Naive thymus-derived CD4-positive, alpha-beta T cell (primary cell): ENCODE results near the gene DCAKD. TPM values are rescaled to one million over a fixed set of nuclear protein-coding genes. Genes with fewer than 3 reads are reported as not detected.

Experiments used
- ATAC-seq: fragments of 150-1000 bp; cut with Tn5 transposase; 2 replicates; pipeline ENCODE4 v1.10.0; 2021; ENCODE audit warnings: mild to moderate bottlenecking, moderate library complexity
- CTCF ChIA-PET: fragments of 350-600 bp; sonication (Branson Sonifier 250); formaldehyde crosslinking; loops from one replicate; lab custom pipeline; 2021; ENCODE audit warnings: antibody characterized with exemption; lab: Charles Lee
- POLR2A ChIA-PET: fragments of 350-600 bp; sonication (Branson Sonifier 250); formaldehyde crosslinking; loops from one replicate; lab custom pipeline; 2021; ENCODE audit warnings: antibody characterized with exemption, inconsistent platforms; lab: Charles Lee
- DNase-seq, 9 donors: peaks; one replicate each; pipeline versions ENCODE4 v3.0.0 to v3.0.0-alpha.2; 2020 to 2022; ENCODE audit warnings: mixed read lengths in 1 of 9
- H3K27ac ChIP-seq: one replicate; pipeline ENCODE4 v1.7.0; 2013; ENCODE audit warnings: mild to moderate bottlenecking, low read depth, low read length, moderate library complexity
- H3K27me3 ChIP-seq, 2 donors: one replicate each; pipeline ENCODE4 v1.7.0; 2013; ENCODE audit warnings: low read length in 2 of 2, mild to moderate bottlenecking in 2 of 2, moderate library complexity in 2 of 2; ENCODE audit not compliant: control insufficient read depth in 2 of 2, insufficient read depth in 2 of 2
- H3K36me3 ChIP-seq, 3 experiments: 1 replicate in 2 of 3; 2 replicates in 1 of 3; pipeline ENCODE4 v1.7.0; 2013; ENCODE audit warnings: low read length in 3 of 3, mild to moderate bottlenecking in 3 of 3, moderate library complexity in 1 of 3; ENCODE audit not compliant: insufficient read depth in 3 of 3, control insufficient read depth in 2 of 3
- H3K4me1 ChIP-seq, 2 donors: one replicate each; pipeline ENCODE4 v1.7.0; 2013; ENCODE audit warnings: low read length in 2 of 2, mild to moderate bottlenecking in 2 of 2, moderate library complexity in 1 of 2; ENCODE audit not compliant: control insufficient read depth in 2 of 2, insufficient read depth in 2 of 2
- H3K4me3 ChIP-seq: 2 replicates; pipeline ENCODE4 v1.7.0; 2013; ENCODE audit warnings: mild to moderate bottlenecking, low read length
- H3K9me3 ChIP-seq, 3 experiments: 1 replicate in 2 of 3; 2 replicates in 1 of 3; pipeline ENCODE4 v1.7.0; 2013; ENCODE audit warnings: low read length in 3 of 3; ENCODE audit not compliant: control insufficient read depth in 2 of 3
- H3K27ac Mint-ChIP-seq, 9 donors: one replicate each; pipeline ENCODE4 v1.8.0; 2020 to 2022; ENCODE audit warnings: mixed read lengths in 9 of 9, mild to moderate bottlenecking in 8 of 9, moderate library complexity in 5 of 9, inconsistent platforms in 2 of 9
- H3K27me3 Mint-ChIP-seq, 5 donors: one replicate each; pipeline ENCODE4 v1.8.0; 2021 to 2022; ENCODE audit warnings: mixed read lengths in 5 of 5, mild to moderate bottlenecking in 1 of 5
- H3K36me3 Mint-ChIP-seq, 5 donors: one replicate each; pipeline ENCODE4 v1.8.0; 2020 to 2022; ENCODE audit warnings: mixed read lengths in 5 of 5, mild to moderate bottlenecking in 3 of 5, inconsistent platforms in 1 of 5
- H3K4me1 Mint-ChIP-seq, 7 donors: one replicate each; pipeline ENCODE4 v1.8.0; 2020 to 2022; ENCODE audit warnings: mixed read lengths in 7 of 7, mild to moderate bottlenecking in 3 of 7, inconsistent platforms in 1 of 7
- H3K4me3 Mint-ChIP-seq, 10 donors: one replicate each; pipeline ENCODE4 v1.8.0; 2020 to 2022; ENCODE audit warnings: mild to moderate bottlenecking in 10 of 10, mixed read lengths in 10 of 10, moderate library complexity in 6 of 10, inconsistent platforms in 2 of 10
- H3K9me3 Mint-ChIP-seq, 11 donors: one replicate each; pipeline ENCODE4 v1.8.0; 2020 to 2022; ENCODE audit warnings: mixed read lengths in 11 of 11, mild to moderate bottlenecking in 4 of 11, inconsistent platforms in 1 of 11, moderate library complexity in 1 of 11
- intact Hi-C, 2 donors: fragments of 100-400 bp; cut with micrococcal nuclease; formaldehyde crosslinking; loops; one replicate each; pipeline ENCODE4 v1.15.1; 2023
- polyA plus RNA-seq, 2 donors: library from polyadenylated mRNA; unstranded; fragments of 300-500 nt; fragmentation: Illumina TruSeq; gene quantifications; one replicate each; pipeline ENCODE4 v1.2.3, GENCODE V29; 2021
- total RNA-seq, 6 experiments: library from RNA in 5 of 6; stranded (reverse) in 5 of 6; gene quantifications; 1 replicate in 5 of 6; 2 replicates in 1 of 6; pipeline ENCODE4 v1.2.3 and lab custom pipeline; 2021 to 2026

The DCAKD gene
- total and polyA plus RNA-seq, 7 experiments from 2014 or later: 14.2 to 36.8 (median 27.6) TPM

- Mint-ChIP-seq H3K9me3 (no peaks in the 10 kb centered on the region), H3K4me3 (no peak overlapping the region), H3K36me3 (peaks cover 0 to 11% (median 5%) of the 10 kb centered on the region in 5 donors), H3K4me1 (peaks cover 17 to 38% (median 25%) of the 10 kb centered on the region in 7 donors), H3K27me3 (no peaks in the 10 kb centered on the region), H3K27ac (peak overlapping the region in 2 of 9 donors; percentile 15 to 59)
- CTCF ChIA-PET: interaction anchor here (0.7 kb wide), 2 partner anchors 17 to 46 kb away, joined by 3 to 4 read pairs; no protein-coding TSS in a partner anchor
- Histone ChIP-seq H3K4me3 (no peak overlapping the region), H3K9me3 (no peaks in the 10 kb centered on the region), H3K4me1 (no peaks in the 10 kb centered on the region), H3K36me3 (peaks cover 0 to 11% (median 4%) of the 10 kb centered on the region in 3 experiments), H3K27ac (no peak overlapping the region), H3K27me3 (no peaks in the 10 kb centered on the region)
- intact Hi-C loops: no loop called here
- POLR2A ChIA-PET: no interaction called here
- DNase-seq: no peak
- ATAC-seq: no peak
These were observed 12.5 kb downstream of the DCAKD start for GRCh38 chr17:45038728-45039634.

DNA sequence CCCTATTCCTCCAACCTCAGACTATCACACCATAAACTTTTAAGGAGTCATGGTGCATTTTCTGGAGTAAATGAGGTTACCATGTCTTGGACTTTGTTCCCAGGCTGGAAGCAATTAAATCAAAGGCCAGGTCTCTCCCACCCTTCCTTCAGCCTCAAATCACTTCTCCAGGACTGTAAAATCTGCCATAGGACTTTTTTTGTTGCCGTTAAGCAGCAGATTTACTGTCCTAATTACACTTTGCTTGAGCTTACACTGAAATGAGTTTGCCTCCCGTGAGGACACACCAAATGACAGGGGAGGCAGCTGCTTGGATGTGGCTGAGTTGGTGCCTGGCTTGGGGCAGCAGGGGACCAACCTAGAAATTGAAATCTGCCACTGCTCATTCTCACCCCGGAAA, 14.7 kb downstream of the DCAKD start:
- Mint-ChIP-seq H3K4me1 (peaks cover 0 to 17% (median 6%) of the 10 kb centered on the region in 7 donors), H3K9me3 (no peaks in the 10 kb centered on the region)

GRCh38 chr17:45035848-45036247, 15.6 kb downstream of the DCAKD start:
- Histone ChIP-seq H3K4me3 (no peak overlapping the region), H3K27ac (no peak overlapping the region), H3K36me3 (peaks cover 0 to 42% (median 5%) of the 10 kb centered on the region in 3 experiments), H3K27me3 (no peaks in the 10 kb centered on the region), H3K9me3 (no peaks in the 10 kb centered on the region), H3K4me1 (no peaks in the 10 kb centered on the region)
- CTCF ChIA-PET: no interaction called here
- POLR2A ChIA-PET: interaction anchor here (0.7 kb wide), 1 partner anchor 446 kb away, joined by 3 read pairs; no protein-coding TSS in a partner anchor
- intact Hi-C loops: no loop called here
- Mint-ChIP-seq H3K4me3 (no peak overlapping the region), H3K27ac (no peak overlapping the region), H3K27me3 (no peaks in the 10 kb centered on the region), H3K4me1 (peaks cover 0 to 17% (median 6%) of the 10 kb centered on the region in 7 donors), H3K36me3 (peaks cover 5 to 28% (median 16%) of the 10 kb centered on the region in 5 donors), H3K9me3 (no peaks in the 10 kb centered on the region)
- DNase-seq (no peak), ATAC-seq (no peak)

More for the DNA sequence above, 14.7 kb downstream of the DCAKD start:
- Mint-ChIP-seq H3K36me3 (peaks cover 5 to 23% (median 12%) of the 10 kb centered on the region in 5 donors), H3K27ac (no peak overlapping the region), H3K27me3 (no peaks in the 10 kb centered on the region), H3K4me3 (no peak overlapping the region)
- Histone ChIP-seq H3K9me3 (no peaks in the 10 kb centered on the region), H3K27me3 (no peaks in the 10 kb centered on the region), H3K36me3 (peaks cover 0 to 33% (median 5%) of the 10 kb centered on the region in 3 experiments), H3K4me1 (no peaks in the 10 kb centered on the region), H3K4me3 (no peak overlapping the region), H3K27ac (no peak overlapping the region)
- no peak for ATAC-seq
- CTCF ChIA-PET: no interaction called here
- POLR2A ChIA-PET: no interaction called here
- DNase-seq: no peak
- intact Hi-C loops: no loop called here

GRCh38 chr17:45034599-45034998, 16.8 kb downstream of the DCAKD start:
- no peak overlapping the region for H3K4me3 Mint-ChIP-seq
- ChIA-PET POLR2A (interaction anchor here (0.5 to 0.6 kb wide), 2 partner anchors 12 to 13 kb away, joined by 3 to 4 read pairs; no protein-coding TSS in a partner anchor), CTCF (no interaction called here)
- peaks cover 0 to 54% (median 5%) of the 10 kb centered on the region in 3 experiments for H3K36me3 ChIP-seq
- H3K36me3 Mint-ChIP-seq: peaks cover 5 to 36% (median 16%) of the 10 kb centered on the region in 5 donors
- DNase-seq (no peak), ATAC-seq (no peak)
- intact Hi-C loops: no loop called here
- no peaks in the 10 kb centered on the region for H3K27me3 ChIP-seq
- no peak overlapping the region for H3K27ac Mint-ChIP-seq
- no peaks in the 10 kb centered on the region for H3K27me3 Mint-ChIP-seq
- H3K9me3 ChIP-seq: no peaks in the 10 kb centered on the region
- no peaks in the 10 kb centered on the region for H3K9me3 Mint-ChIP-seq
- H3K4me1 ChIP-seq: no peaks in the 10 kb centered on the region
- peaks cover 0 to 17% (median 6%) of the 10 kb centered on the region in 7 donors for H3K4me1 Mint-ChIP-seq
- H3K4me3 ChIP-seq: no peak overlapping the region
- no peak overlapping the region for H3K27ac ChIP-seq

- DNase-seq (no peak), ATAC-seq (no peak)
- no peaks in the 10 kb centered on the region for H3K27me3 Mint-ChIP-seq
- H3K36me3 Mint-ChIP-seq: peaks cover 5 to 39% (median 16%) of the 10 kb centered on the region in 5 donors
- H3K27me3 ChIP-seq: no peaks in the 10 kb centered on the region
- no peak overlapping the region for H3K4me3 ChIP-seq
- H3K9me3 Mint-ChIP-seq: no peaks in the 10 kb centered on the region
- H3K36me3 ChIP-seq: peaks cover 0 to 65% (median 5%) of the 10 kb centered on the region in 3 experiments
- no peaks in the 10 kb centered on the region for H3K9me3 ChIP-seq
- H3K4me1 Mint-ChIP-seq: peaks cover 0 to 6% (median 3%) of the 10 kb centered on the region in 7 donors
- intact Hi-C loops: no loop called here
- no peaks in the 10 kb centered on the region for H3K4me1 ChIP-seq
- no peak overlapping the region for H3K27ac Mint-ChIP-seq
- POLR2A ChIA-PET: no interaction called here
- CTCF ChIA-PET: interaction anchor here (1.2 kb wide), 1 partner anchor 10 kb away, joined by 4 read pairs; no protein-coding TSS in a partner anchor
- no peak overlapping the region for H3K4me3 Mint-ChIP-seq
- H3K27ac ChIP-seq: no peak overlapping the region
These were observed 19.3 kb downstream of the DCAKD start for GRCh38 chr17:45032174-45032541.

DNA sequence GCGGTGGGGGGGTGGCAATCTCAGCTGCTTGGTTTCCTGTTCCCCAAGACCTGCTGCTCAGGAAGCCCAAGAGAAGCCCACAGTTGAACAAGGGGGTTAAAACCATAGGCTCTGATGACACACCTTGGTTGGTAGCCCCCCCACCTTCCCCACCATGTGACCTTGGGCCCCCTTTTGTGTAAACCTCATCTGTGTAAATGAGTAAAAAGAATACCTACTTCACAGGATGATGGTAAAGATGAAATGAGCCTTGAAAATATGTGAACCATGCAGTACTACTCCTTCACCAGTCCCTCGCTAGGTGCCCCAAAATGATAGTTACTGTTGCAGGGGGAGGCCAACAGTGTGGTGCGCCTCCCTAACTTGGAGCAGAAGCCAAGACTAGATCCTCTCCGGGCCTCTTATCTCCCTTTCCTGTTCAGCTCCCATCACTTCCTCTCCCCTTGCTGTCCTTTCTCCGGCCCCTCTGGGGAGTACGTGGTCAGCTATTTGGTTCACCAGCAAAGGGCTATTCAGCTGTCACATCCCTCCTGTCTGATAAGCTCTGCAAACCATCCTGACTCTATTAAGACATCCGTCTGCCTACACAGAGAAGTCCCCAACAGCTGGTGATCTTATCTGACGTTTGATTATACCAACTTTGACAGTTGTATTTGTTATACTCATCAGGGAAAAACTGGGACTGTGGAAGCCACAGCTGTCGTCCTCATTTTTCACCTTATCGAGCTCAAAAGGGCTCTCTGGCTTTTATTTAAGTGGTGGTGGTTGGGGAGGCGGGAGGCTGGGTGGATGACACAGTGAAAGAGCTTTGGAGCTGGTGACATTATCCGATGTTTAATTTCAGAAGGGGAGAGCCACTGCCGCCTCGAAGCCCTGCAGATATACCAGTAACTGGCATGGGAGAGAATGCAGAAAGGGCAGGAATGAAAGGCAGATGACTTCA, 19.9 kb downstream of the DCAKD start:
- Histone ChIP-seq H3K9me3 (no peaks in the 10 kb centered on the region), H3K4me1 (no peaks in the 10 kb centered on the region), H3K27ac (no peak overlapping the region), H3K36me3 (peaks cover 0 to 68% (median 5%) of the 10 kb centered on the region in 3 experiments), H3K4me3 (no peak overlapping the region), H3K27me3 (no peaks in the 10 kb centered on the region)
- DNase-seq: no peak
- no peak overlapping the region for H3K4me3 Mint-ChIP-seq
- peaks cover 0 to 6% (median 3%) of the 10 kb centered on the region in 7 donors for H3K4me1 Mint-ChIP-seq
- intact Hi-C loops: no loop called here
- CTCF ChIA-PET: interaction anchor here (1.2 kb wide), 1 partner anchor 9 kb away, joined by 4 read pairs; no protein-coding TSS in a partner anchor
- no peak for ATAC-seq
- no peaks in the 10 kb centered on the region for H3K9me3 Mint-ChIP-seq
- no peaks in the 10 kb centered on the region for H3K27me3 Mint-ChIP-seq
- peak overlapping the region in 1 of 9 donors; percentile 41 for H3K27ac Mint-ChIP-seq
- peaks cover 5 to 40% (median 16%) of the 10 kb centered on the region in 5 donors for H3K36me3 Mint-ChIP-seq
- POLR2A ChIA-PET: no interaction called here
